Central memory CD8-positive, alpha-beta T cell (primary cell): ENCODE results near the gene BZW2.

Experiments used
- ATAC-seq: fragments of 150-1000 bp; cut with Tn5 transposase; replicated peaks from 2 replicates; pipeline ENCODE4 v1.10.0; 2022; ENCODE audit warnings: mild to moderate bottlenecking, moderate FRiP score, moderate number of reproducible peaks; ENCODE audit not compliant: poor library complexity, severe bottlenecking; ENCODE audit errors: extremely low read depth
- DNase-seq, 2 donors: peaks; one replicate each; pipeline ENCODE4 v3.0.0; 2021; ENCODE audit warnings: low spot score in 2 of 2
- H3K27ac Mint-ChIP-seq: one replicate; pipeline ENCODE4 v1.8.0; 2022; ENCODE audit warnings: low read depth, mild to moderate bottlenecking, moderate library complexity, mixed read lengths
- H3K27me3 Mint-ChIP-seq: one replicate; pipeline ENCODE4 v1.8.0; 2022; ENCODE audit warnings: mixed read lengths
- H3K36me3 Mint-ChIP-seq: one replicate; pipeline ENCODE4 v1.8.0; 2022; ENCODE audit warnings: mild to moderate bottlenecking, moderate library complexity, mixed read lengths; ENCODE audit not compliant: insufficient read depth
- H3K4me1 Mint-ChIP-seq: one replicate; pipeline ENCODE4 v1.8.0; 2022; ENCODE audit warnings: mixed read lengths
- H3K4me3 Mint-ChIP-seq: one replicate; pipeline ENCODE4 v1.8.0; 2022; ENCODE audit warnings: mild to moderate bottlenecking, moderate library complexity, mixed read lengths
- H3K9me3 Mint-ChIP-seq: one replicate; pipeline ENCODE4 v1.8.0; 2022; ENCODE audit warnings: mixed read lengths

Gene BZW2

DNA sequence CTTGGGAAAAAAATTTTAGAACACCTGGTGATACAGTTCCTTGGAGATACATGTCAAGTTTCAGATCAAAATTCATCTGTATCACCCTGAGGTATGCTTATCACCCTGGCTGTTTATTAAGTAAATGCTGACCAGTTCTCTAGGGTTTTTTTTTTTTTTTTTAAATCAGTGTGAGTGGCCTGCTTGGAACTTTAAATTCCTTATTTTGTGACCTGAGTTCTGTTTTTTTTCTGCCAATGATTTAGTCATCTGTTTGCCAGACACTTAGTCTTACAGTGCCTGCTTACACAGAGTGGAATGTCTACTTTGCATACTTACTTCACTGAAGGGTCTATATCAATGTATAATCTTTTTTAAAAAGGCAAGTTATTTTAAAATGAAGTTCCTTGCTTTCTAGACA is 109.4 kb downstream of the BZW2 start:
- Mint-ChIP-seq H3K27me3 (peaks cover 53% of the 10 kb centered on the region), H3K4me1 (peaks cover 11% of the 10 kb centered on the region), H3K27ac (no peak overlapping the region), H3K4me3 (peak overlapping the region; percentile 83), H3K9me3 (no peaks in the 10 kb centered on the region), H3K36me3 (no peaks in the 10 kb centered on the region)
- DNase-seq (no peak), ATAC-seq (no peak)
